Measurements from ENCODE around the gene LILRB2. TPM values are rescaled to one million over a fixed set of nuclear protein-coding genes. Genes with fewer than 3 reads are reported as not detected.

The LILRB2 gene
- total RNA-seq, 1 experiment from 2014 or later, result not detected

DNA sequence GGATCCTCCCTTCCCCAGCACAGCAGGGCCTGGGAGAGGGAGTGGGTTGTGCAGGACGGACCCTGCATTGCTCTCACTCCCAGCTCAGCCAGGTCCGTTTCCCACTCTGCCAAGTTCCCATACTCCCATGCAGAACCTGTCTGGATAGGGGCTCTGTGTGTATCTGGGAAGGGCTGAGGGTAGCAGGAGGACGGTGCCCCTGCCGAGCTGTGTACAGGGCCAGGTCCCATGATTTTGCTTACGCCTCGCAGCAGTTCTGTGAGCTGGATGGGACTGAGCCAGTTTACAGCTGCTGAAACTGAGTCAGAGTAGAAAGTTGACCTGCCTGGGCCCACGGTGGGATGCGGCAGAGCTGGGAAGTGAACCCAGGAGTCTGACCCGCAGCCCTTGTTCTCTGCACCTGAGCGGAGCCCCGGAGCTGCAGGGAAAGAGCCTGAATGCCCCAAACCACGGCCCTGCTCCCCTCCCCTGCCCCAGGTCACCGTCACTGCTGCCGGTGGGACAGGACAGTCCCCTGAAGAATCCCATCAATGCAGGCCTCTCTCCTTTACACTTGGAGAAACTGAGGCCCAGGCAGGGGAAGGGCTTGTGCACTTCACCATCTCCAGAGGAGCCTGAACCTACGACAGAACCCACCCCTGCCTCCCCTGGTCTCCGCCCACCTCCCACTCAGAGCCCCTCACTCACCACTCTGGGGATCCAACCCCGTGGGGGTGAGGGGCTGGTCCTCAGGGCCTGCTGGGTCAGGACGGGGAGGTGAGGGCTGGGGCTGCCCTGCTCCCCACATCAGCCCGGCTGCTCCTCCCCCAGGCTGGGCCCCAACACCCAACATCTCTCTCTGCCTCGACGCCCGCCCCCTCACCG, 27.3 kb downstream of the LILRB2 start:
- H3K9ac ChIP-seq (ENCODE audit: low read length), result no peak overlapping the region
- no peaks in the 10 kb centered on the region for H3K36me3 ChIP-seq (ENCODE audit: control insufficient read depth in 1 of 2, insufficient read depth in 2 of 2, low read length in 2 of 2)
- TF ChIP-seq SRF (IDR thresholded peaks at IDR 0.05; ENCODE audit: low read depth) (no peak), SP1 (IDR thresholded peaks at IDR 0.05; ENCODE audit: low read depth) (no peak), JUND (IDR thresholded peaks at IDR 0.05) (no peak), POLR2A (IDR thresholded peaks at IDR 0.05; ENCODE audit: borderline replicate concordance, extremely low read depth, insufficient read depth, insufficient read length) (no peak), SIN3A (IDR thresholded peaks at IDR 0.05; ENCODE audit: low read depth) (no peak), ELF1 (IDR thresholded peaks at IDR 0.05; ENCODE audit: borderline replicate concordance, low read depth) (no peak), EZH2 (IDR thresholded peaks at IDR 0.05) (no peak), EZH2phosphoT487 (IDR thresholded peaks at IDR 0.05; ENCODE audit: borderline replicate concordance) (no peak)
- H3K79me2 ChIP-seq (ENCODE audit: insufficient read depth, low read length), result no peaks in the 10 kb centered on the region
- intact Hi-C loops (cut with micrococcal nuclease), result no loop called here
- no peak overlapping the region for H3K27ac ChIP-seq (ENCODE audit: low read depth, low read length)
- DNase-seq (ENCODE audit: low read depth, low spot score) (no peak), ATAC-seq (no peak)
- ChIA-PET POLR2A (no interaction called here), RAD21 (ENCODE audit: low non-redundant PET in 1 of 2, low total read pairs in 2 of 2, uncharacterized antibody in 2 of 2, unreplicated experiment in 2 of 2) (no interaction called here), CTCF (interaction anchor here (1.3 kb wide), 1 partner anchor 13 kb away, joined by 4 read pairs; no protein-coding TSS in a partner anchor)
- H3K4me3 ChIP-seq (replicated peaks in 1 of 2; ENCODE audit: low read depth in 1 of 2, low read length in 2 of 2), result no peak overlapping the region
- H4K20me1 ChIP-seq (ENCODE audit: insufficient read depth), result no peaks in the 10 kb centered on the region
- BruUV-seq (replicated peaks), result no TSS peak
- H3K9me2 ChIP-seq (ENCODE audit: insufficient read depth), result no peaks in the 10 kb centered on the region
- no peaks in the 10 kb centered on the region for H3K4me1 ChIP-seq (ENCODE audit: control insufficient read depth in 1 of 2, insufficient read depth in 2 of 2, low read length in 2 of 2)
- peaks cover 14% of the 10 kb centered on the region for H3K27me3 ChIP-seq (ENCODE audit: insufficient read depth, low read length)
- H2AFZ ChIP-seq (ENCODE audit: low read depth, low read length, poor library complexity, severe bottlenecking), result no peak overlapping the region
- H3K9me3 ChIP-seq (ENCODE audit: control insufficient read depth in 1 of 2, insufficient read depth in 1 of 2, low read depth in 1 of 2, low read length in 2 of 2), result no peaks in the 10 kb centered on the region
- H3K4me2 ChIP-seq (ENCODE audit: low read length), result no peak overlapping the region

DNA sequence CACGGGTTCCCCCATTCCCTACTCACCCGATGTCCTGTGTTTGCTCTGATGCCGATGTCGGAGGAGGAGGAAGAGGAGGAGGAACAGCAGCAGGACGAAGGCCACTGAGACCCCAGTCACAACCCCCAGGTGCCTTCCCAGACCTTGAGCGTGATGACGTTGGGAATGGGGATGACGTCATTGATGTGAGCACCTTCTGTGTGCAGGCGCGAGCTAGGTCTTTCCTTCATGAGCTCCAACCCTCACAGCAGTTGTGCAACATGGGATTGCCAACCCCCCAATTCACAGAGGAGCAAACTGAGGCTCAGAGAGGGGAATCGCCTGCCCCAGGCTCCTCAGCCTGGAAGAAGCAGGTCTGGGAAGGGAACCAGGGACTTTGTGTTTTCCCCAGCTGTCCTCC, 28.1 kb downstream of the LILRB2 start:
- H3K79me2 ChIP-seq (ENCODE audit: insufficient read depth, low read length), result no peaks in the 10 kb centered on the region
- H3K9me3 ChIP-seq (ENCODE audit: control insufficient read depth in 1 of 2, insufficient read depth in 1 of 2, low read depth in 1 of 2, low read length in 2 of 2), result no peaks in the 10 kb centered on the region
- H4K20me1 ChIP-seq (ENCODE audit: insufficient read depth), result no peaks in the 10 kb centered on the region
- peaks cover 14% of the 10 kb centered on the region for H3K27me3 ChIP-seq (ENCODE audit: insufficient read depth, low read length)
- DNase-seq (ENCODE audit: low read depth, low spot score) (no peak), ATAC-seq (no peak)
- intact Hi-C loops (cut with micrococcal nuclease), result no loop called here
- no peak overlapping the region for H3K27ac ChIP-seq (ENCODE audit: low read depth, low read length)
- ChIA-PET CTCF (interaction anchor here (1.3 kb wide), 1 partner anchor 13 kb away, joined by 4 read pairs; no protein-coding TSS in a partner anchor), RAD21 (ENCODE audit: low non-redundant PET in 1 of 2, low total read pairs in 2 of 2, uncharacterized antibody in 2 of 2, unreplicated experiment in 2 of 2) (no interaction called here), POLR2A (no interaction called here)
- no peaks in the 10 kb centered on the region for H3K9me2 ChIP-seq (ENCODE audit: insufficient read depth)
- H2AFZ ChIP-seq (ENCODE audit: low read depth, low read length, poor library complexity, severe bottlenecking), result no peak overlapping the region
- no peaks in the 10 kb centered on the region for H3K4me1 ChIP-seq (ENCODE audit: control insufficient read depth in 1 of 2, insufficient read depth in 2 of 2, low read length in 2 of 2)
- BruUV-seq (replicated peaks), result no TSS peak
- no peaks in the 10 kb centered on the region for H3K36me3 ChIP-seq (ENCODE audit: control insufficient read depth in 1 of 2, insufficient read depth in 2 of 2, low read length in 2 of 2)
- H3K4me2 ChIP-seq (ENCODE audit: low read length), result no peak overlapping the region
- no peak overlapping the region for H3K9ac ChIP-seq (ENCODE audit: low read length)
- TF ChIP-seq RAD21 (IDR thresholded peaks at IDR 0.05; ENCODE audit: low read depth), result no peak
- no peak for TF ChIP-seq POLR2A (IDR thresholded peaks at IDR 0.05; ENCODE audit: borderline replicate concordance, extremely low read depth, insufficient read depth, insufficient read length)
- TF ChIP-seq, protein P1, sequence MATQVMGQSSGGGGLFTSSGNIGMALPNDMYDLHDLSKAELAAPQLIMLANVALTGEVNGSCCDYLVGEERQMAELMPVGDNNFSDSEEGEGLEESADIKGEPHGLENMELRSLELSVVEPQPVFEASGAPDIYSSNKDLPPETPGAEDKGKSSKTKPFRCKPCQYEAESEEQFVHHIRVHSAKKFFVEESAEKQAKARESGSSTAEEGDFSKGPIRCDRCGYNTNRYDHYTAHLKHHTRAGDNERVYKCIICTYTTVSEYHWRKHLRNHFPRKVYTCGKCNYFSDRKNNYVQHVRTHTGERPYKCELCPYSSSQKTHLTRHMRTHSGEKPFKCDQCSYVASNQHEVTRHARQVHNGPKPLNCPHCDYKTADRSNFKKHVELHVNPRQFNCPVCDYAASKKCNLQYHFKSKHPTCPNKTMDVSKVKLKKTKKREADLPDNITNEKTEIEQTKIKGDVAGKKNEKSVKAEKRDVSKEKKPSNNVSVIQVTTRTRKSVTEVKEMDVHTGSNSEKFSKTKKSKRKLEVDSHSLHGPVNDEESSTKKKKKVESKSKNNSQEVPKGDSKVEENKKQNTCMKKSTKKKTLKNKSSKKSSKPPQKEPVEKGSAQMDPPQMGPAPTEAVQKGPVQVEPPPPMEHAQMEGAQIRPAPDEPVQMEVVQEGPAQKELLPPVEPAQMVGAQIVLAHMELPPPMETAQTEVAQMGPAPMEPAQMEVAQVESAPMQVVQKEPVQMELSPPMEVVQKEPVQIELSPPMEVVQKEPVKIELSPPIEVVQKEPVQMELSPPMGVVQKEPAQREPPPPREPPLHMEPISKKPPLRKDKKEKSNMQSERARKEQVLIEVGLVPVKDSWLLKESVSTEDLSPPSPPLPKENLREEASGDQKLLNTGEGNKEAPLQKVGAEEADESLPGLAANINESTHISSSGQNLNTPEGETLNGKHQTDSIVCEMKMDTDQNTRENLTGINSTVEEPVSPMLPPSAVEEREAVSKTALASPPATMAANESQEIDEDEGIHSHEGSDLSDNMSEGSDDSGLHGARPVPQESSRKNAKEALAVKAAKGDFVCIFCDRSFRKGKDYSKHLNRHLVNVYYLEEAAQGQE (IDR thresholded peaks at IDR 0.05; ENCODE audit: low read depth), result no peak
- TF ChIP-seq, protein P2, sequence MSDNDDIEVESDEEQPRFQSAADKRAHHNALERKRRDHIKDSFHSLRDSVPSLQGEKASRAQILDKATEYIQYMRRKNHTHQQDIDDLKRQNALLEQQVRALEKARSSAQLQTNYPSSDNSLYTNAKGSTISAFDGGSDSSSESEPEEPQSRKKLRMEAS (IDR thresholded peaks at IDR 0.05), result no peak
- no peak for TF ChIP-seq EZH2 (IDR thresholded peaks at IDR 0.05)
- TF ChIP-seq EZH2phosphoT487 (IDR thresholded peaks at IDR 0.05; ENCODE audit: borderline replicate concordance), result no peak
- TF ChIP-seq POLR2AphosphoS5 (IDR thresholded peaks at IDR 0.05; ENCODE audit: low read depth, low read length), result no peak
- no peak for TF ChIP-seq SRF (IDR thresholded peaks at IDR 0.05; ENCODE audit: low read depth)
- no peak overlapping the region for H3K4me3 ChIP-seq (replicated peaks in 1 of 2; ENCODE audit: low read depth in 1 of 2, low read length in 2 of 2)

Measured in HCT116 (cell line).